ENCODE measurements around the gene FARP1.

Gene FARP1

GRCh38 chr13:98280176-98280510, 137.2 kb downstream of the FARP1 start:
- DNase-seq (ENCODE audit: low spot score) (no peak), FAIRE-seq (no peak)

GRCh38 chr13:98284679-98285078, 141.8 kb downstream of the FARP1 start:
- no peak for FAIRE-seq
- no peak for DNase-seq (ENCODE audit: low spot score)

- FAIRE-seq (no peak), DNase-seq (ENCODE audit: low spot score) (no peak)
These were observed 142.4 kb downstream of the FARP1 start for GRCh38 chr13:98285317-98285716.

GRCh38 chr13:98285852-98286594, 143.1 kb downstream of the FARP1 start:
- DNase-seq (ENCODE audit: low spot score) (no peak), FAIRE-seq (no peak)

GRCh38 chr13:98286799-98287198, 143.9 kb downstream of the FARP1 start:
- FAIRE-seq (no peak), DNase-seq (ENCODE audit: low spot score) (no peak)

GRCh38 chr13:98288211-98288610, 145.3 kb downstream of the FARP1 start:
- FAIRE-seq (no peak), DNase-seq (ENCODE audit: low spot score) (no peak)

GRCh38 chr13:98289339-98289945, 146.5 kb downstream of the FARP1 start:
- no peak for DNase-seq (ENCODE audit: low spot score)
- no peak for FAIRE-seq

- FAIRE-seq (no peak), DNase-seq (ENCODE audit: low spot score) (no peak)
These were observed 147.4 kb downstream of the FARP1 start for GRCh38 chr13:98290261-98290660.

- DNase-seq (ENCODE audit: low spot score) (no peak), FAIRE-seq (no peak)
These were observed 148.8 kb downstream of the FARP1 start for GRCh38 chr13:98291658-98292057.

GRCh38 chr13:98293103-98293502, 150.2 kb downstream of the FARP1 start:
- no peak for DNase-seq (ENCODE audit: low spot score)
- no peak for FAIRE-seq

GRCh38 chr13:98293570-98294142, 150.8 kb downstream of the FARP1 start:
- DNase-seq (ENCODE audit: low spot score) (no peak), FAIRE-seq (no peak)

- DNase-seq (ENCODE audit: low spot score) (no peak), FAIRE-seq (no peak)
These were observed 152.5 kb downstream of the FARP1 start for GRCh38 chr13:98295371-98295770.

GRCh38 chr13:98297051-98297450, 154.2 kb downstream of the FARP1 start:
- DNase-seq (ENCODE audit: low spot score): no peak
- FAIRE-seq: no peak

- no peak for FAIRE-seq
- no peak for DNase-seq (ENCODE audit: low spot score)
These were observed 154.9 kb downstream of the FARP1 start for GRCh38 chr13:98297745-98298144.

GRCh38 chr13:98298599-98298998, 155.7 kb downstream of the FARP1 start:
- DNase-seq (ENCODE audit: low spot score) (no peak), FAIRE-seq (no peak)

- no peak for FAIRE-seq
- no peak for DNase-seq (ENCODE audit: low spot score)
These were observed 156.5 kb downstream of the FARP1 start for GRCh38 chr13:98299235-98299965.

- no peak for FAIRE-seq
- DNase-seq (ENCODE audit: low spot score): no peak
These were observed 157.1 kb downstream of the FARP1 start for GRCh38 chr13:98299966-98300350.

- FAIRE-seq: no peak
- no peak for DNase-seq (ENCODE audit: low spot score)
These were observed 158.2 kb downstream of the FARP1 start for GRCh38 chr13:98300956-98301641.

GRCh38 chr13:98301721-98302120, 158.8 kb downstream of the FARP1 start:
- FAIRE-seq (no peak), DNase-seq (ENCODE audit: low spot score) (no peak)

GRCh38 chr13:98303858-98304257, 161.0 kb downstream of the FARP1 start:
- DNase-seq (ENCODE audit: low spot score) (no peak), FAIRE-seq (no peak)

GRCh38 chr13:98305670-98306069, 162.8 kb downstream of the FARP1 start:
- DNase-seq (ENCODE audit: low spot score): no peak
- no peak for FAIRE-seq
